ENCODE measurements around the gene ITGBL1.
A peak's percentile ranks its signal among the peaks of the same experiment; 100 is the strongest.

Gene ITGBL1

DNA sequence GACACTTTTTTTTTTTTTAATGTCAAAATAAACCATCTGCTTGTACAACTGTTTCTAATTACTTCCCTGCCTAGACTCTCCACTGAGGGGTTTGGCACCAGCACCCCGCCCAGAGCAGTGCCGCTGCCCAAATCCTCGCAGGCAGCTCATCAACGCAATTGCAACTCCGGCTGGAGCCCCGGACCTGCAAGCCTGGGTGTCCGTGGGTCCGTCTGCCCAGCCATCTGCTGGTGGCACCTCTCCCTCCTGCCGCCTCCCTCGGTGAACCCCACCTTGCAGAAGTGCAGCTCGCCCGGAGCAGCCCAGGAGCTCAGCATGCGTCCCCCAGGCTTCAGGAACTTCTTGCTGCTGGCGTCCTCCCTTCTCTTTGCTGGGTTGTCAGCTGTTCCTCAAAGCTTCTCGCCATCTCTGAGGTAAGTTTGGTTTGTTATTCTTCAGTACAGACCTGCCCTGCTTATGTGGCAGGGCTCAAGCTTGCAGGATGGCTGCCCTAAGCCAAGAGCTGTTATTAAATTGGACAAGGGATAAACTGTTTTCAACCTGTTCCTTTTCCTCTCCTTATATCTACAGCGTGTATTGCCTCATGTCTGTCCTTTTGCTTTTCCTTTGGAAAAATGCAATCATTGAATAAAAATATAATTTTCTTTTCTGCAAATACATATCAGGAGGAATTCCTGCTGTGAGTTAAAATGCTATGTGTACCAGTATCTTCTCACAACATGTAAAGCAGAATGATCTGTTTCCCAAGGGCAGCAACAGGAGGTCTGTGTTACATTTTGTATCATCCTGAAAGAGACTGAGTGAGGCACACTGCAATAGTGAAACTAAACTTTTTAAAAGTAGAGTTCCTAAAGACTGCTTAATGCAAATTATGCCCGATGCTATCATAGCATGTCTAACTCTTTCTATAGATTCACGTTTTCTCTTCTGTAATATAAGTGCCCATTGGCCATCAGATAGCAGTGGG lies at the start of gene ITGBL1:
Gene ITGBL1 (plus strand): TSS at position 157 of the 967 bp plus-strand sequence. CDS start 159 bp downstream, at position 316.
- FAIRE-seq (no peak), DNase-seq (ENCODE audit: low spot score) (no peak)

GRCh38 chr13:101406791-101407190 lies 45.7 kb upstream of the ITGBL1 start:
- FAIRE-seq = no peak
- no peak for DNase-seq (ENCODE audit: low spot score)

- no peak for DNase-seq (ENCODE audit: low spot score)
- no peak for FAIRE-seq
Observed at GRCh38 chr13:101408154-101408553, 44.3 kb upstream of the ITGBL1 start.

GRCh38 chr13:101408992-101409656 lies 43.4 kb upstream of the ITGBL1 start:
- DNase-seq (ENCODE audit: low spot score) (no peak), FAIRE-seq (no peak)

DNA sequence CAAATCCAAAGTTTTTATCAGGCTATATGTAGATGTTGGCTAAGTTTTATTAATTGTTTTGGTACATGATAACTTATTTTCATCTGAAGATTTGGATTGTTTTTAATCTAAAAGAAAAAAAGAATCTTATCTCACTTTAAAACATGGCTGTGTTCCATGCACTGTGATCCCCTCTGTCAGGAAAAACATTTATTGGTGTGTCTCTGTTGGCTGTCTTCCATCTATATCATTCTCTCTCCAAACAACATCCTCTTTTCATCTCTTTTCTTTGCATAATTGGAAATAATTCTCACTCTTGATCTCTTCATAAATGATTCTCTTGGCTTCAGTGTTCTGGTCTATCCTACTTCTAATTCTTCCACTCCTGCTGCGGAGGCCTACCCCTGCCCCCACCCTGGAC lies 40.4 kb upstream of the ITGBL1 start:
- DNase-seq (ENCODE audit: low spot score) = no peak
- no peak for FAIRE-seq

DNA sequence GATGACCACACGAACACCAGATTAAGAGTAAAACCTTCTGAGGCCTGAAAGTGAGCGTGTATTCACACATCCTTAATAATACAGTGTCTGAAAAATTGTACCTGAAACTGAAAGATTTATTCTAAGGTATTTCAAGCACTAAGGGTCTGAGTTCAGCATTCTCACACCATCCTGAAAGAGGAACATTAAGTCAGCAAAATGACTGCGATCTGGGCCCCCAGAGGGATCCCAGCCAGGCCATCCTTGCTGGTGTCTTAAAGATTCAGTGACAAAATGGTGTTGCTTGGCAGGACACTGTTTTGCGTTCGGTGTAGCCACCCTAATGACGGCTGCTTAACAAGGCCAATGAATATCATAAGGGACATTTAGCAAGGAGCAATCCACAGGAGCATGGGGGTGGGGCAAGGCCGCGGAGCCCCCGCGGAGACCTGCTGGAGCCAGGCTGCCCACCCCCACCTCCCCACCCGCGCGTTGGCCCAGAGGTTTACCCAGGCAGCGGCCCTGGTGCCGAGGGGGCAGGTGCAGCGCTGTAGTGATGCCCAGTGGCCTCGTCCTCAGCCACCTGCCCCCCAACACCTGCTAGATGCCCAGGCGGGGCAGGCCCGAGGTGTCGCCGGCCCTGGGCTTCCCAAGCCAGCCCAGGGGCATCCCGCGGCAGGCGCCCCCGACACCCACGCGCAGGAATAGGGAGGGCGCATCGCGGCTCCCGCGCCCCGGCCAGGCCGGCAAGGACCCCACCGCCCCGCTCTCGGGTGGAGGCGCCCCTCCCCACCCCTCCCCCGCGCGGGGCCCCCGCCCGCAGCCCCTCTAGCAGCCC lies 36.9 kb upstream of the ITGBL1 start:
- FAIRE-seq (no peak), DNase-seq (ENCODE audit: low spot score) (no peak)

DNA sequence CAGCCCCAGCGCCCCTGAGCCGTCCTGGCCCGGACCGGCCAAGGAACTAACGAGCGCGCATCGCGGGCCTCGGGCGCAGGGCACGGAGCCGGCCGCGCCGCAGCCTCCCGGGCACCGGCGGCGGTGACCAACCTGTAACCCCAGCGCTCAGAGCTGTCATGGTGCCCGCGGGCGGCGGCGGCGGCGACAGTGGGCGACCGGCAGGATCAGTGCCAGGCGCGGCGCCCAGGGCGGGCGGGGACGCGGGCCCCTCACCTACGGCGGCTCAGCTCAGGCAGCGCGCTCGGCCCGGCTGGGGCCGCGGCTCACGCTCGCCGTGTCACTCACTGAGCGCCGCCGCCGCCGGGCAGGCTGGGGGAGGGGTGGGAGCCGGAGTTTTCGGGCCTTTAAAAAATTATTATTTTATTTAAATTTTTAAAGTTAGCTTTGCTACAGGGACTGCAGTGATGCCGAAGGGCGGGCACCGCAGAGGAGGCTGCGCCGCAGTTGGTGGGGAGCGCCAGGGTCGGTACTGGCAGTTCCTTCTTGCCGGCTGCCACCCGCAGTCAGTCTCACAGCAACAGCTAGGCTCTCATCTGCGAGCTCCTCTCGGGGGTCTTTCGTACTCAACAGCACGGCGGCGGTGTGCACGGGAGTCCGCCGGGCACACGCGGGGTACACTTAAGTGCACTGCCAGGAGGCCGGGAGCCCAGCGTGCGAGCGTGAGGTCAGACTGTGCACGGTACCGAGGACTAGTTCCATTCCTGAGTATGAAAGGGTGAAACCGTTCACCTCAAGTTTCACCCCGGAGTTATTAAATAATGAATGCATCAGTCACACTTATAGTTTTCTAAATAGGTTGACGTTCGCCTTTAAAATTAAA lies 36.1 kb upstream of the ITGBL1 start, which contains the start of gene NALCN:
Gene NALCN (minus strand): TSS at position 328 of the 862 bp plus-strand sequence. CDS start 17,382 bp downstream, outside the sequence.
- no peak for FAIRE-seq
- no peak for DNase-seq (ENCODE audit: low spot score)

- no peak for FAIRE-seq
- DNase-seq (ENCODE audit: low spot score) = peak; percentile 7
Observed at GRCh38 chr13:101417043-101417406, 35.5 kb upstream of the ITGBL1 start.

GRCh38 chr13:101417501-101417900 lies 35.0 kb upstream of the ITGBL1 start:
- FAIRE-seq = no peak

DNA sequence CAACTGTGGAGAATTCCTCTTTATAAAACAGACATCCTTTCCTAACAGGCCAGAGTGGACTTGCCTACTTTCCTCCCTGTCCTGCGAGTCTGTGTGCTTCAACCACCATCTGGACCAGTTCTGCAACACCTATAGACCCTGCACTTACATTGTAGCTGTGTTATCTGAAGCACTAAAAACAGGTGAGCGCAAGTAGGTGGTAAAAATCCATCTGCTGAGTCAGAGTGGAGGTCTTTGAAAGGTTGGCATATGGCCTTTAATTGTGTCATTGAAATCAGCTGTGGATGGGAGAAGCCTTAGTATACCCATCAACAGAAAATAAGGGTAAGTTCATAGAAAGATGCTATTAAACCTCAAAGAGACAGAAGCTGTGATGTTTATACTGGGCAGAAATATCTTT lies 28.6 kb upstream of the ITGBL1 start:
- FAIRE-seq = no peak
- no peak for DNase-seq (ENCODE audit: low spot score)

More at GRCh38 chr13:101417501-101417900, 35.0 kb upstream of the ITGBL1 start:
- DNase-seq (ENCODE audit: low spot score) = no peak

GRCh38 chr13:101424381-101425155 lies 27.9 kb upstream of the ITGBL1 start:
- DNase-seq (ENCODE audit: low spot score) (no peak), FAIRE-seq (no peak)

DNA sequence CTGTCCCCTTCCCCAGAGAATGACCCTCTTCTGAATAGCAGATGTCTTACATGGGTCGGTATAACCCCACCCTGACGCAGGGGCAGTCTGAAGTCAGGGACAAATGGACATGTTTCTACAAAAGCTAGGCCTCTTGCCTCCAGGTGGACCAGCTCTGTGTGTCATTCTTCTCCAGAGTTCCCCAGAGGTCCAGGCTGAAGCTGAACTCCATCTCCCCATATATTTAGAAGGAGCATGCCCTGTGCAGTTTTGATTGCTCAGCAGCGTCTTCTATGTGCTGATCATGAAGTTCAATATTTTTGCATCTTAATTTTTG lies 27.4 kb upstream of the ITGBL1 start:
- FAIRE-seq (no peak), DNase-seq (ENCODE audit: low spot score) (no peak)

DNA sequence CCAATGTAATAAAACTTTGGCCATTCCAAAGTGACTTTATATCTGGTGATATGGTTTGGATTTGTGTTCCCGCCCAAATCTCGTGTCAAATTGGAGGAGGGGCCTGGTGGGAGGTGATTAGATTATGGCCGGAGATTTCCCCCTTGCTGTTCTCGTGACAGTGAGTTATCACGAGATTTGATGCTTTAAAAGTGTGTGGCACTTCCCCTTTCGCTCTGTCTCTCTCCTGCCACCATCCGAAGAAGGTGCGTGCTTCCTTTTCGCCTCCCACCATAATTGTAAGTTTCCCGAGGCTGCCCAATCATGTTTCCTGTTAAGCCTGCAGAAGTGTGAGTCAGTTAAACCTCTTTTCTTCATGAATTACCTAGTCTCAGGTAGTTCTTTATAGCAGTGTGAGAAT lies 26.9 kb upstream of the ITGBL1 start:
- no peak for FAIRE-seq
- no peak for DNase-seq (ENCODE audit: low spot score)

- no peak for FAIRE-seq
- no peak for DNase-seq (ENCODE audit: low spot score)
Observed at GRCh38 chr13:101429733-101430132, 22.7 kb upstream of the ITGBL1 start.

DNA sequence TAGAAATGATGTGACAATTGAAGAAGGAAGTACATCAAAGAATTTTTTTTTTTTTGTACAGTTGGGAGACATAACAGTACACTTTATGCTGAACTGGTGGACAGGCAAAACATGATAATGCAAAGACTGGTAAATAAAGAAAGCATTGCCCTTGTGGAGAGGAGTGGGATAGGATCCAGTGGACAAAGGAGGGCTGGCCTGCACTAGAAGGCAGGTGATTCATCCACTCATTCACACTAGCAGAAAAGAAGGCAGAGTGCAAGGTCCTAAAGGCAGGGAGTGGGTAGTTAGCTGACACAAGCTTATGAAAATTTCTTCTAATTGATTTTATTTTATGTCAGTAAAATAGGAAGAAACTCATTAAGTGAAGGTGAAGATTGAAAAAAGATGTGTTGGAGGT lies 18.6 kb upstream of the ITGBL1 start:
- no peak for FAIRE-seq
- DNase-seq (ENCODE audit: low spot score) = no peak

DNA sequence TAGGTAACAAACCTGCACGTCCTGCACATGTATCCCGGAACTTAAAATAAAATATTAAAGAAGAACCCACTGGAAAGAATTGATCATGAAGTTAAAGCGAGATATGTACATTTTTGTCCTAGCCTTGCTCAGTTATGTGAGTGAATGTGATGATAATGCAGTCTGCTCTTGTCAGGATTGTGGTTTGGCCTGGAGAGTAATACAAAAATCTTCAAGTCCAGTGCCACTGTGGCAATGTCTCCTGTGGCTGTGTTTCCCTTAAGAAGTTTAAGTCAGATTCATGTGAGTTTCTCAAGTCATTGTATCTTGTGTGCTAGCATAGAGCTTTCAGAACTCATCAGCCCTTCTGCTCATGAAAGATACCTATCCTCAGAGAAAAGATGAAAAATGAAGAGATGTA lies 18.0 kb upstream of the ITGBL1 start:
- DNase-seq (ENCODE audit: low spot score) (no peak), FAIRE-seq (no peak)

- no peak for FAIRE-seq
- DNase-seq (ENCODE audit: low spot score) = peak; percentile 12
Observed at GRCh38 chr13:101447852-101448251, 4.6 kb upstream of the ITGBL1 start.

- FAIRE-seq (no peak), DNase-seq (ENCODE audit: low spot score) (peak; percentile 34)
Observed at GRCh38 chr13:101449790-101450748, 2.4 kb upstream of the ITGBL1 start.

DNA sequence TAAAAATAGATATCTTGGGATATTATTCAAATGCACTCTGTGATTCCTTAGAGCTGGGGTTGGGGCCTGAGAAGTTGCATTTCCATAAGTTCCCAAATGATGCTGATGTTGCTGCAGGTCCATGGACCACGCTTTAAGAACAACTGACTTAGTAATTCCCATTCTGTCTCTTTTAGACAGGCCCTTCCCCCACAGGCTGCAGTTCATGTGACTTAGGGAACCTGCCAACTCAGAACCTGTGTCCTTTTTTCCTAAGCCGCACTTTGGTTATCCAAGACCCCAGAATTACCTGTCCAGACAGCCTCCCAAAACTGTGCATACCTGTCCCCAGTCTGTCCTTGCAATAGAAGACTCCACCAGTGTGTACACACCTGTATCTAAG lies 1.7 kb upstream of the ITGBL1 start:
- FAIRE-seq (no peak), DNase-seq (ENCODE audit: low spot score) (no peak)

Data from urothelium cell line (cell line).